Ectodermal cell (in vitro differentiated cells): Measurements from ENCODE around the gene PRSS3.
"Not testable (repeated sequence)": the region's sequence is repeated elsewhere in the genome, so short reads cannot be mapped to it uniquely, and the experiment has no call there.

ENCODE experiments used
- H3K27ac ChIP-seq: 2 replicates; pipeline ENCODE4 v1.7.0; 2013; ENCODE audit warnings: mild to moderate bottlenecking, low read depth, low read length; ENCODE audit not compliant: insufficient read depth, poor library complexity, severe bottlenecking
- H3K27me3 ChIP-seq: 2 replicates; pipeline ENCODE4 v1.7.0; 2013; ENCODE audit warnings: mild to moderate bottlenecking, low read length; ENCODE audit not compliant: insufficient read depth, control insufficient read depth, poor library complexity, severe bottlenecking
- H3K36me3 ChIP-seq: one replicate; pipeline ENCODE4 v1.7.0; 2013; ENCODE audit warnings: low read length; ENCODE audit not compliant: control insufficient read depth, insufficient read depth
- H3K4me1 ChIP-seq: one replicate; pipeline ENCODE4 v1.7.0; 2013; ENCODE audit warnings: low read length; ENCODE audit not compliant: control insufficient read depth, insufficient read depth
- H3K4me3 ChIP-seq: 2 replicates; pipeline ENCODE4 v1.7.0; 2013; ENCODE audit warnings: low read depth, low read length, control low read depth; ENCODE audit not compliant: insufficient read depth
- H3K9me3 ChIP-seq: 2 replicates; pipeline ENCODE4 v1.7.0; 2013; ENCODE audit warnings: mild to moderate bottlenecking, low read length, moderate library complexity; ENCODE audit not compliant: control insufficient read depth
- WGBS, 2 experiments: methylation state at CpG; one replicate each; pipeline ENCODE4 v1.1.7; 2013; ENCODE audit warnings: missing lambda C conversion rate in 2 of 2; 5-methylcytosine and 5-hydroxymethylcytosine counted together

PRSS3 gene

DNA sequence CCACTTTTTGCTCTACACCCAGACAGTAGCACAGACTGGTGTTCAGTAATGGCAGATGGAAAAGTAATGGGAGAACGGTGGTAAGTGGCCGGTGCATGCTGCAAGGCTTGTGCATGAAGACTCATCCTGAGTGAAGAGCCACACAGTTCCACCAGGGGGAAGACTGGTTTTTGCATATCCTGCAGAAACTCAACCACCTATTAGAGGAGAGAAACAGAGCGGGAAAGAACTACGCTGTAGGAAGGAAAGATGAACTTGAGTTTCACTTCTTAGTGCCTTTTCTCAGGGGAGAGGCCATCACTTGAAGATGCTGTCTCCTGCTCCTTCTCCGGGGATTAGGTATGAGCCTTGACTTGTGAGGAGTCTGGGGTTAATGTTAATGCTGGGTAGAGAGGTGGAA is 9.4 kb upstream of the PRSS3 start:
- Histone ChIP-seq H3K27ac (no peak overlapping the region), H3K4me1 (no peaks in the 10 kb centered on the region), H3K9me3 (no peaks in the 10 kb centered on the region), H3K4me3 (no peak overlapping the region), H3K36me3 (no peaks in the 10 kb centered on the region), H3K27me3 (no peaks in the 10 kb centered on the region)
- 91 to 92% methylated on average over 5 of the region's 5 CpGs for WGBS, 2 experiments

DNA sequence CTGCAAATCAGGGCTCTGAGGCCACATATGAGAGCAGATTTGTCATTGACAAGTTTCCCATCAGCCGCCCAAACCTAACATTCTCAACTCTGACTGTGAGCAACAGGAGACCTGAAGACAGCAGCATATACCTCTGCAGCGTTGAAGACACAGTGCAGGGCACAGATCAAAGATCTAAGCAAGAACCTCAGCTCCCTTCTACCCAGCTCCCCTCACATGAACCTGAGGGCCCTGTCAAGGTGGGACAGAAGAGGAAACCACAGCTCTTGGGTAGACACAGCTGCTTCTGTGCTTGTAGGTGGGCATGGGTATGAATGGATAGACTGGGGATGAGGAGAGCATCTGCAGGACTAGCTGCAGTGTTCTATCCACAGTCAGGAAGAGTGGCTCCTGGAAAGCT is 8.7 kb upstream of the PRSS3 start:
- no peak overlapping the region for H3K4me3 ChIP-seq
- H3K27ac ChIP-seq: no peak overlapping the region
- 95 to 97% methylated on average over 2 of the region's 2 CpGs for WGBS, 2 experiments
- H3K27me3 ChIP-seq: no peaks in the 10 kb centered on the region
- H3K36me3 ChIP-seq: no peaks in the 10 kb centered on the region
- H3K9me3 ChIP-seq: no peaks in the 10 kb centered on the region
- no peaks in the 10 kb centered on the region for H3K4me1 ChIP-seq

DNA sequence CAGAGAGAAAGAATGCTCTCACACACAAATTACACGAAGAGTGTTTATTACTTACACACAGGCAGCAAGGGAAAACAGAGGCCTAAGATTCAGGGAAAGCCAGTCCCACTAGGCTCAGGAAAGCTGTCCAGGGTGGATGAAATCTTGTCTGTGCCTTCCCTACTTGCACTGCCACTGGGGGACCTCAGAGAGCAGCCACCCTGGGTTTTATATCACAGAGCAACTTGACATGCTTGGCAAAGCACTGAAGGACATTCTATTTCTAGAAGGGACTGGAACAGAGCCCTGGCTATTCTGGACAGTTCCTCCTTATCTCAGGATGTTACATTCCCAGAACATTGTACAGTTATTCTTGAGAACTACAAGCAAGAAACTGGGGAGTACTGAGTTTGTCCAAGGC is 7.5 kb upstream of the PRSS3 start:
- Histone ChIP-seq H3K36me3 (no peaks in the 10 kb centered on the region), H3K27ac (no peak overlapping the region), H3K4me3 (no peak overlapping the region), H3K27me3 (no peaks in the 10 kb centered on the region), H3K9me3 (no peaks in the 10 kb centered on the region), H3K4me1 (no peaks in the 10 kb centered on the region)
- WGBS, 2 experiments: 37 to 64% methylated on average over 1 of the region's 1 CpG

- not testable (repeated sequence) for H3K4me1 ChIP-seq, H3K4me3 ChIP-seq, H3K27me3 ChIP-seq, H3K36me3 ChIP-seq, H3K27ac ChIP-seq, H3K9me3 ChIP-seq
- 84 to 96% methylated on average over 2 of the region's 2 CpGs for WGBS, 2 experiments
Observed at GRCh38 chr9:33789429-33789828, 5.9 kb upstream of the PRSS3 start.

DNA sequence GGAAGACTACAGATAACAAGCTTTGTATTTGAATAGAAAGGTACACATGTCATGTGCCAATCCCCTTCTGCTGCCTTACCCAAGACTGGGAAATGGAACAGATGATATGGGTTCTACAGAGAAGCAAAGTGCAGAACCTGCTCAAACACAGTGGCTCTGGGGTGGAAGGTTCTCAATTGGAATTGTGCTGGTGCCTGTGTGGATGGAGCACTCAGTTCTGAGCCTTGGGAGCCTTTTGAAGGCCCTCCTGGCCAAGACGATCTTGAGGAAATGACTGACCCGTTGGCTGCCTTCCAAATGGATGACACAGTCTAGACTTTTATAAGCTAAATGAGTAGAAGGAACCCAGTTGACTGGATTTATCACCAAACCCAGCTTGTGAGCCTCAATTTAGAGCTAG is 4.2 kb upstream of the PRSS3 start:
- Histone ChIP-seq H3K27me3 (no peaks in the 10 kb centered on the region), H3K27ac (no peak overlapping the region), H3K4me1 (no peaks in the 10 kb centered on the region), H3K9me3 (no peaks in the 10 kb centered on the region), H3K4me3 (no peak overlapping the region), H3K36me3 (no peaks in the 10 kb centered on the region)
- WGBS, 2 experiments: 84 to 96% methylated on average over 2 of the region's 2 CpGs

GRCh38 chr9:33793496-33793895 is 1.9 kb upstream of the PRSS3 start:
- not testable (repeated sequence) for H3K4me1 ChIP-seq, H3K27ac ChIP-seq, H3K36me3 ChIP-seq, H3K9me3 ChIP-seq, H3K27me3 ChIP-seq, H3K4me3 ChIP-seq
- WGBS, 2 experiments: 81 to 96% methylated on average over 1 of the region's 1 CpG

- WGBS, 2 experiments: 92 to 95% methylated on average over 2 of the region's 2 CpGs
- H3K4me3 ChIP-seq: no peak overlapping the region
- no peak overlapping the region for H3K27ac ChIP-seq
Observed at GRCh38 chr9:33794560-33794959, 801 bp upstream of the PRSS3 start.

GRCh38 chr9:33795819-33796218 is 458 bp downstream of the PRSS3 start:
- Histone ChIP-seq H3K36me3 (no peaks in the 10 kb centered on the region), H3K9me3 (no peaks in the 10 kb centered on the region), H3K4me3 (no peak overlapping the region), H3K27ac (no peak overlapping the region), H3K4me1 (no peaks in the 10 kb centered on the region), H3K27me3 (no peaks in the 10 kb centered on the region)
- 57 to 66% methylated on average over 4 of the region's 4 CpGs for WGBS, 2 experiments

More at GRCh38 chr9:33794560-33794959, 801 bp upstream of the PRSS3 start:
- Histone ChIP-seq H3K9me3 (no peaks in the 10 kb centered on the region), H3K27me3 (no peaks in the 10 kb centered on the region), H3K4me1 (no peaks in the 10 kb centered on the region), H3K36me3 (no peaks in the 10 kb centered on the region)

DNA sequence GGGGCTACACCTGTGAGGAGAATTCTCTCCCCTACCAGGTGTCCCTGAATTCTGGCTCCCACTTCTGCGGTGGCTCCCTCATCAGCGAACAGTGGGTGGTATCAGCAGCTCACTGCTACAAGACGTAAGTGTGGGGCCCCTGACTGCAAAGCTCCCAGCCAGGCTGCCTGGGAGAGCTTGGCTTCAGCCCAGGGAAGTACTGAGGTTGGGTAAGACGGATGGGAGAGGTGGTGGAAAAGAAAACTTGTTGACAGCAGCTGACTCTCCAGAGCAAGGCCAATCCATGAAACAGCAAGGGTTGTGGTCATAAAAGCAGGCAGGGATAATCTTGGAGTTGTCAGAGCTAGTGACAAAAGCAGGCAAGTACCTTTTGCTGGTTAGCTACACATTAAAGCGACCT is 1.3 kb downstream of the PRSS3 start:
- not testable (repeated sequence) for H3K27me3 ChIP-seq, H3K4me1 ChIP-seq, H3K36me3 ChIP-seq, H3K27ac ChIP-seq, H3K9me3 ChIP-seq, H3K4me3 ChIP-seq
- 82 to 85% methylated on average over 5 of the region's 5 CpGs for WGBS, 2 experiments

DNA sequence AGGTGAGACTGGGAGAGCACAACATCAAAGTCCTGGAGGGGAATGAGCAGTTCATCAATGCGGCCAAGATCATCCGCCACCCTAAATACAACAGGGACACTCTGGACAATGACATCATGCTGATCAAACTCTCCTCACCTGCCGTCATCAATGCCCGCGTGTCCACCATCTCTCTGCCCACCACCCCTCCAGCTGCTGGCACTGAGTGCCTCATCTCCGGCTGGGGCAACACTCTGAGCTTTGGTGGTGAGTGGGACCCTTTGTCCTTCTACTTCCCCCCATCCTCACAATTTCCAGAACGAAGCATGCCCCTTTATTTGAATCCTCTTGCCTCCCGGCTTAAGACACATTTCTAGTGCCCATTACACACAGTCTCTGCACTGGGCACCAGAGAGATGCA is 2.5 kb downstream of the PRSS3 start:
- Histone ChIP-seq H3K9me3 (no peaks in the 10 kb centered on the region), H3K27me3 (no peaks in the 10 kb centered on the region), H3K4me3 (no peak overlapping the region), H3K4me1 (no peaks in the 10 kb centered on the region), H3K36me3 (no peaks in the 10 kb centered on the region), H3K27ac (no peak overlapping the region)
- WGBS, 2 experiments: 83 to 88% methylated on average over 8 of the region's 8 CpGs

GRCh38 chr9:33798545-33798944 is 3.2 kb downstream of the PRSS3 start:
- Histone ChIP-seq H3K9me3 (no peaks in the 10 kb centered on the region), H3K4me1 (no peaks in the 10 kb centered on the region), H3K27me3 (no peaks in the 10 kb centered on the region), H3K27ac (no peak overlapping the region), H3K4me3 (no peak overlapping the region), H3K36me3 (no peaks in the 10 kb centered on the region)
- 83 to 84% methylated on average over 9 to 10 of the region's 10 CpGs for WGBS, 2 experiments
